ENCODE results near the gene ARHGEF7. TPM values are rescaled to one million over a fixed set of nuclear protein-coding genes. Genes with fewer than 3 reads are reported as not detected.

The ARHGEF7 gene
- total RNA-seq, 1 donor from 2014 or later, result 95.7 TPM

DNA sequence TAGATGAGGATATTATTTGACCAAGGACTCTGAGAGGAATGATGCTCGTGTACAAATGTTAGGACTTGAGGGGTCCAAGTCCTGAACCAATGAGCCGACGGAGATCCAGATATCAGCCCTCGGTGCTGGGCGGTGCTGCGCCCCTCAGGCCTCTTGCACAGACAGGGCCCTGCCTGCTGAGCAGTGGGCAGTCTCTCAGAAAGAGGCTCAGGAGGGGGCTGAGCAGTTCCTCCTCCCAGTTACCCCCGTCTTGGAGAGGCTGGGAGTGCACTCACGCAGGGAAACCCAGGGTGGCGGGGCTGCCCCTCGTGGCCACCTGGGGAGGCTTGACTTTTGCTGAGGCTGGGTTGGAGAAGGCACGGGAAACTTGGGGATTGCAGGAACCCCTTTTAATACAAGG is 223.7 kb downstream of the ARHGEF7 start:
- Mint-ChIP-seq H3K4me1 (no peaks in the 10 kb centered on the region), H3K9me3 (peaks cover 5% of the 10 kb centered on the region), H3K27me3 (no peaks in the 10 kb centered on the region), H3K27ac (no peak overlapping the region), H3K36me3 (ENCODE audit: low read depth) (peaks cover 6% of the 10 kb centered on the region), H3K4me3 (no peak overlapping the region)
- ChIA-PET CTCF (no interaction called here), POLR2A (no interaction called here)
- TF ChIP-seq, protein P1, sequence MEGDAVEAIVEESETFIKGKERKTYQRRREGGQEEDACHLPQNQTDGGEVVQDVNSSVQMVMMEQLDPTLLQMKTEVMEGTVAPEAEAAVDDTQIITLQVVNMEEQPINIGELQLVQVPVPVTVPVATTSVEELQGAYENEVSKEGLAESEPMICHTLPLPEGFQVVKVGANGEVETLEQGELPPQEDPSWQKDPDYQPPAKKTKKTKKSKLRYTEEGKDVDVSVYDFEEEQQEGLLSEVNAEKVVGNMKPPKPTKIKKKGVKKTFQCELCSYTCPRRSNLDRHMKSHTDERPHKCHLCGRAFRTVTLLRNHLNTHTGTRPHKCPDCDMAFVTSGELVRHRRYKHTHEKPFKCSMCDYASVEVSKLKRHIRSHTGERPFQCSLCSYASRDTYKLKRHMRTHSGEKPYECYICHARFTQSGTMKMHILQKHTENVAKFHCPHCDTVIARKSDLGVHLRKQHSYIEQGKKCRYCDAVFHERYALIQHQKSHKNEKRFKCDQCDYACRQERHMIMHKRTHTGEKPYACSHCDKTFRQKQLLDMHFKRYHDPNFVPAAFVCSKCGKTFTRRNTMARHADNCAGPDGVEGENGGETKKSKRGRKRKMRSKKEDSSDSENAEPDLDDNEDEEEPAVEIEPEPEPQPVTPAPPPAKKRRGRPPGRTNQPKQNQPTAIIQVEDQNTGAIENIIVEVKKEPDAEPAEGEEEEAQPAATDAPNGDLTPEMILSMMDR (IDR thresholded peaks at IDR 0.05), result no peak
- DNase-seq (no peak), ATAC-seq (ENCODE audit: low read depth) (no peak)
- intact Hi-C loops (cut with micrococcal nuclease), result no loop called here

DNA sequence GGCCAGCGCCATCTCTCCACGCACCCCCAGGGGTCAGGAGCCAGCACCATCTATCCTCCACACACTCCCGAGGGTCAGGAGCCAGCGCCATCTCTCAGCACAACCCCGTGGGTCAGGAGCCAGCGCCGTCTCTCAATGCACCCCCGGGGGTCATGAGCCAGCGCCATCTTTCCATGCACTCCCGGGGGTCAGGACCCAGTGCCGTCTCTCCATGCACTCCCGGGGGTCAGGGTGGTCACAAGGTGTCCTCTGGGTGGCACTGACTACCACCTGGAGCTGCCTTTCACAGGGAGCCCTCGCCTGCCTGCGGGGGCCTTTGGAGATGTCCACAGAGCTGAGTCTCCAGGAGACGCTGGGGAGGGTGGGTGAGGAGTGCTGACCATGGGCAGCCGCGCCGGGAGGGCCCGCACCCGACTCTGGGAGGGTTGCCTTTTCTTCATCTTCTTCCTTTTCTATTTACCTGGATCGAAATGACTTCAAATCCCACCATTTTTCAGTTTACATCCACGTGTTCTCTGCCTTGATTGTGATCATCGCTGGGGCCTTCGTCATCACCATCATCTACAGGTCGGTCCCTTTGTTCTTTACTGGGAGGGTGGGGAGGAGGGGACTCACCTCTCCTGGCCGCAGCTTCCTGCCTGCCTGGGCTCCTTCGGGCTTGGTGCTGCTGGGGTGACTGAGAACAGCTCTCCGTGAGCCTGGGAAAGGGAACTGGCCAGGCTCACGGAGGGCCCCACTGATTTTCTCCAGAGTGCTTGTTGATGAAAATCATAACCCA is 224.4 kb downstream of the ARHGEF7 start:
- CTCF ChIA-PET, result no interaction called here

DNA sequence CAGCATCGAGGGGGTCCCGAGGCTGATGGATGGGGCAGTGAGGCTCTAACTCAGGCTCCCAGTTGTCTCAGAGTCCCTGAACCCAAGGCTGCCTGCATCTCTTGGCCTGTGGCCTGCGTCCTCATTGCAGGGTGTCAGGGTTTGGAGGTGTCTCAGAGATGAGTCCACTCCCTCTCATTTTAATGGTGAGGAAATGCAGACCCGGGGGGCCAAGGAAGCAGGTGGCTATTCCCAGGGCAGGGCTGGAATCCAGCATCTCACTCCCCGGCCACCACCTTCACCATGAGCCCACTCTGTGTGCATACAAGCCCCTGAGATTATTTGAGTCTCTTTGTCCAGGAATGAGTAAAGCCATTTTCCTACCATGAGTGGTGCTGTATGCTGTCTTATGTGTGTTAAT is 226.8 kb downstream of the ARHGEF7 start:
- no peak overlapping the region for H3K4me3 Mint-ChIP-seq
- no peaks in the 10 kb centered on the region for H3K9me3 Mint-ChIP-seq
- no peaks in the 10 kb centered on the region for H3K27me3 Mint-ChIP-seq
- POLR2A ChIA-PET, result no interaction called here
- H3K36me3 Mint-ChIP-seq (ENCODE audit: low read depth), result peaks cover 4% of the 10 kb centered on the region
- TF ChIP-seq, protein P1 (IDR thresholded peaks at IDR 0.05), result no peak
- CTCF ChIA-PET, result no interaction called here
- no peak overlapping the region for H3K27ac Mint-ChIP-seq
- ATAC-seq (ENCODE audit: low read depth), result no peak
- intact Hi-C loops (cut with micrococcal nuclease), result no loop called here
- no peaks in the 10 kb centered on the region for H3K4me1 Mint-ChIP-seq
- DNase-seq, result no peak

More for the DNA sequence above, 224.4 kb downstream of the ARHGEF7 start:
- Mint-ChIP-seq H3K27ac (no peak overlapping the region), H3K36me3 (ENCODE audit: low read depth) (peaks cover 6% of the 10 kb centered on the region), H3K9me3 (no peaks in the 10 kb centered on the region), H3K27me3 (no peaks in the 10 kb centered on the region), H3K4me3 (no peak overlapping the region), H3K4me1 (no peaks in the 10 kb centered on the region)
- TF ChIP-seq, protein P1 (IDR thresholded peaks at IDR 0.05), result no peak
- intact Hi-C loops (cut with micrococcal nuclease), result no loop called here
- no peak for ATAC-seq (ENCODE audit: low read depth)
- DNase-seq, result no peak
- POLR2A ChIA-PET, result no interaction called here

DNA sequence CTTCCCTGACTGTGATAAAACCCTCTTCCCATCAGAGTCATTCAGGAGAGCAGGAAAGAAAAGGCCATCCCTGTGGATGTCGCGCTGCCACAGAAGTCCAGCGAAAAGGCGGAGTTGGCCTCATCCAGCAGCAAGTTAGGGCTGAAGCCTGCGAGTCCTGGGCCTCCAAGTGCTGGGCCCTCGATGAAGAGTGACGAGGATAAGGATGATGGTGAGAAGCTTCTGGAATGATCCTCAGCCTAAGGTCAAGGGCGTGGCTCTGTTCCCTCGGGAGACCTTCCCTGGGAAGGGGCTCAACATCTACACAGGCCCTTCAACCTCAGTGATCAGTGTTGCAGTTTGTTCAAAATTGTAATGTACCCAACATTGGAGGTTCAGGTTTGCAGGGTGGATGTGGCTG is 227.6 kb downstream of the ARHGEF7 start:
- intact Hi-C loops (cut with micrococcal nuclease), result no loop called here
- TF ChIP-seq, protein P1 (IDR thresholded peaks at IDR 0.05), result no peak
- H3K27ac Mint-ChIP-seq, result no peak overlapping the region
- no peaks in the 10 kb centered on the region for H3K4me1 Mint-ChIP-seq
- ChIA-PET POLR2A (no interaction called here), CTCF (no interaction called here)
- DNase-seq, result no peak
- H3K4me3 Mint-ChIP-seq, result no peak overlapping the region
- H3K27me3 Mint-ChIP-seq, result no peaks in the 10 kb centered on the region
- H3K36me3 Mint-ChIP-seq (ENCODE audit: low read depth), result peaks cover 1% of the 10 kb centered on the region
- no peaks in the 10 kb centered on the region for H3K9me3 Mint-ChIP-seq
- no peak for ATAC-seq (ENCODE audit: low read depth)

DNA sequence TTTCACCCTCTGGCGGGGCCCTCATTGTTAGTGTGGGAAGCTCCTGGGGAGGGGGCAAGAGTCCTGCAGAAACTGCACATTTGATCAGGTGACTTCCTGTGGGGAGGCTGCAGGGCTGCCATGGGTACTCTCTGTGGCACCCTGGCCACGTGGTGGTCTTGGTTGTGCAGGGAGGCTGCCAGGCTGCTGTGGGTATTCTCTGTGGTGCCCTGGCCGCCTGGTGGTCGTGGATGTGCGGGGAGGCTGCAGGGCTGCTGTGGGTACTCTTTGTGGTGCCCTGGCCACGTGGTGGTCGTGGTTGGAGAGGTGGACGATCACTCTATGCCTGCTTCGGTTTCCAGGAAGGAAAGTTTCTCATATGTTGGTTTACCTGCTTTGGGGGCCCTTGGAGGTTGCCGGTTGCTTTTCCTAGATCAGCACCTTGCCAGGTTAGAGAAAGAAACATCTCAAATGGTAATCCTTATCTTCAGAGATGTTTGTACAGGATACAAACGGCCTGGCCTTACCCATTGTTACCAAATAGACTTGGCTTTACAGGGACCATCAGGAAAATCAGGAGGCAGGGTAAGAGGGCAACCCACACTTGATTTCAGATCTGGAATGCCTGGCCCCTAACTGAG is 228.2 kb downstream of the ARHGEF7 start:
- H3K4me3 Mint-ChIP-seq, result no peak overlapping the region
- no peak overlapping the region for H3K27ac Mint-ChIP-seq
- H3K36me3 Mint-ChIP-seq (ENCODE audit: low read depth), result peaks cover 1% of the 10 kb centered on the region
- intact Hi-C loops (cut with micrococcal nuclease), result no loop called here
- DNase-seq (no peak), ATAC-seq (ENCODE audit: low read depth) (no peak)
- no peaks in the 10 kb centered on the region for H3K9me3 Mint-ChIP-seq
- POLR2A ChIA-PET, result no interaction called here
- CTCF ChIA-PET, result no interaction called here
- no peaks in the 10 kb centered on the region for H3K27me3 Mint-ChIP-seq
- H3K4me1 Mint-ChIP-seq, result no peaks in the 10 kb centered on the region
- TF ChIP-seq, protein P1 (IDR thresholded peaks at IDR 0.05), result no peak

Measured in activated B cell treated with CpG ODN at 0.5 μM for 24 hours (primary cell).